ENCODE data around the gene RNF103.
"Not testable (repeated sequence)": the region's sequence is repeated elsewhere in the genome, so short reads cannot be mapped to it uniquely, and the experiment has no call there.

RNF103 gene

GRCh38 chr2:86622519-86623042 lies 1.1 kb downstream of the RNF103 start:
- DNase-seq, result no peak

GRCh38 chr2:86621280-86621943 lies 2.3 kb downstream of the RNF103 start:
- DNase-seq, result no peak

- DNase-seq, result no peak
Observed at GRCh38 chr2:86617738-86618137, 5.9 kb downstream of the RNF103 start.

GRCh38 chr2:86617153-86617552 lies 6.5 kb downstream of the RNF103 start:
- DNase-seq, result no peak

GRCh38 chr2:86616502-86616901 lies 7.2 kb downstream of the RNF103 start:
- no peak for DNase-seq

- no peak for DNase-seq
Observed at GRCh38 chr2:86615596-86615995, 8.1 kb downstream of the RNF103 start.

GRCh38 chr2:86613515-86613914 lies 10.2 kb downstream of the RNF103 start:
- DNase-seq, result no peak

- no peak for DNase-seq
Observed at GRCh38 chr2:86610871-86611270, 12.8 kb downstream of the RNF103 start.

GRCh38 chr2:86608832-86609410 lies 14.7 kb downstream of the RNF103 start:
- no peak for DNase-seq

- no peak for DNase-seq
Observed at GRCh38 chr2:86603905-86604304, 19.8 kb downstream of the RNF103 start.

- DNase-seq, result no peak
Observed at GRCh38 chr2:86598966-86599365, 24.7 kb downstream of the RNF103 start.

GRCh38 chr2:86596118-86596517 lies 27.5 kb downstream of the RNF103 start:
- DNase-seq, result no peak

GRCh38 chr2:86593266-86593665 lies 30.4 kb downstream of the RNF103 start:
- no peak for DNase-seq

GRCh38 chr2:86592547-86593230 lies 31.0 kb downstream of the RNF103 start:
- DNase-seq, result no peak

GRCh38 chr2:86589701-86590100 lies 34.0 kb downstream of the RNF103 start:
- not testable (repeated sequence) for DNase-seq

- DNase-seq, result no peak
Observed at GRCh38 chr2:86584151-86584913, 39.3 kb downstream of the RNF103 start.

GRCh38 chr2:86580560-86580959 lies 43.1 kb downstream of the RNF103 start:
- DNase-seq, result no peak

GRCh38 chr2:86577817-86578456 lies 45.7 kb downstream of the RNF103 start:
- no peak for DNase-seq

GRCh38 chr2:86570059-86570458 lies 53.6 kb downstream of the RNF103 start:
- no peak for DNase-seq

GRCh38 chr2:86566821-86567190 lies 56.9 kb downstream of the RNF103 start:
- DNase-seq, result no peak

GRCh38 chr2:86566158-86566820 lies 57.4 kb downstream of the RNF103 start:
- DNase-seq, result no peak

GRCh38 chr2:86563650-86564061 lies 60.0 kb downstream of the RNF103 start:
- DNase-seq, result no peak
